GM18505 (cell line): ENCODE measurements around the gene ABTB2.

Experiments used
- ATAC-seq: cut with Tn5 transposase; IDR thresholded peaks from one replicate; pipeline ENCODE4 v1.9.1; 2021; ENCODE audit not compliant: unreplicated experiment
- POLR2A ChIP-seq: IDR thresholded peaks from 4 replicates; pipeline ENCODE4 v1.6.1; 2011; ENCODE audit warnings: borderline replicate concordance; ENCODE audit not compliant: insufficient read depth, insufficient read length; ENCODE audit errors: extremely low read depth

ABTB2 gene

DNA sequence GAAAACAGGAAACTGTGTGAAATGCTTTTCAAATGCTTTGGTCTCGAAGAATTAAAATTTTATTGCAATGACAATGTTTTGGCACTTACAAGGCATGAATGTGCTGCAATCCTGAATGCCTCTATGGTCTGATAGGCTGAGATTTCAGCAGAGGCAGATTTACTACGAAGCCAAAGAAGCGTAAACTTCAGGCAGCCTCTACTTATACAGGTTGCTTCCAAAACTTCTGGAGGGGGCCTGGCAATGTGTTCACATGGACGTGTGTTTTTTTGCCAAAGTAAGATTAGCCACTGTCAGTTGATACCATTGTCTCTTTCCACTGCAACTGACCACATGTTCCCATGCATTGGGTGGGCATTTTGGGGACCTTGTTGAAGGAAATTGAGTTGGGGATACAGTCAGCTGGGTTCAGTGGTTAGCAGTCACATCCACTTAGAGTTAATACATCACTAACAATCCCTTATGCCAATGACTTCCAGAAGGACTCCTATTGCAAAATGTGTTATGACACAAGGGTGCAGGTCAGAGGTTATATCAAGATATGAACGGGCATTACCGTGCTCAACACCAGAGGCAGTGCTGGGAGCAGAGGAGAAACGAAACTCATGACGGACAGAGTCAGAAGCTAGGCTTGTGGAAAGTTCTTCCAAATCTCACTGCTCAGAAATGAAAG lies 48.8 kb downstream of the ABTB2 start:
- no peak for TF ChIP-seq POLR2A
- no peak for ATAC-seq

- ATAC-seq, result no peak
These were observed 49.5 kb downstream of the ABTB2 start for GRCh38 chr11:34308049-34308912.

GRCh38 chr11:34305780-34306179 lies 52.0 kb downstream of the ABTB2 start:
- TF ChIP-seq POLR2A, result no peak
- ATAC-seq, result no peak

More at GRCh38 chr11:34308049-34308912, 49.5 kb downstream of the ABTB2 start:
- TF ChIP-seq POLR2A, result no peak

- no peak for ATAC-seq
These were observed 52.6 kb downstream of the ABTB2 start for GRCh38 chr11:34305193-34305592.

GRCh38 chr11:34303028-34303570 lies 54.7 kb downstream of the ABTB2 start:
- ATAC-seq, result no peak
- no peak for TF ChIP-seq POLR2A

More at GRCh38 chr11:34305193-34305592, 52.6 kb downstream of the ABTB2 start:
- TF ChIP-seq POLR2A, result no peak

DNA sequence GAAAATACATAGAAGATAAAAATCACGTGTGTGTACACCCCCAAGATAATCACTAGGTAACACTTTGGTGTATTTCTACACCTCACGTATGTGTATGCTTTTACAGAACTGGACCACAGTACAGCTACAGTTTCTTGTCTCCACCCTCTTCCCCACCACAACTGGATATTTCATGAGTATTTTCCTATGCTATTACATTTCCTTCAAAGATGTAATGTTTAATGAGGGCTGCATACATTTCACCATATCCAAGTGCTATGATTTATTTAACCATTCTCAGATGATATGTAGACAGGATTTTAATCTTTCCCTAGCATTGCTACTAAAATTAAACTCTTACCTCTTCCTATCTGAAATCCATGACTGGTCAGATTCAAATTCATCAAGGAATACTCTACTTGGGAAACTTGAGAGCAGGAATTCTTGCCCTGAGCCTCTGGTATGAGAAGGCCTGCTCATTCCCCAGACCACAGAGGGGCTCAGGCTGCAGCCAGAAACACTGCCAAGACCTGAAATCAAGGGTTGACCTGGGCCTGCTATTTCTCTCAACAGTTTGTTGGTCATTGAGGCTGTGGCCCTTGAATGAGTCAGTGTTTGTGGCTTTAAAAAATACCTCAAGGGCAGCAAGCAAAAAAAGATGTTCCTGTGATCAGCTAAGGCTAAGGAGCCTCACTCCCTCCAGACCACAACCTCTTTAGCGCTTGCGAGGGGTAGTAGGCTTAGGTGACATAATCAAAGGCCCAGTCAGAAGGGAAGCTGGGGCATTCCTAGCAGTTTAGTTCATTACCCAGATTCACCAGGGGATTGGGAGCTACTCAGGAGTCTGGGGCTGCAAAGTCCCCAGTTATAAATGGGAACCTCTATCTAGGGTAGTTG lies 55.5 kb downstream of the ABTB2 start:
- ATAC-seq, result peak; percentile 70
- no peak for TF ChIP-seq POLR2A

- TF ChIP-seq POLR2A, result no peak
- ATAC-seq, result no peak
These were observed 56.9 kb downstream of the ABTB2 start for GRCh38 chr11:34300926-34301295.

DNA sequence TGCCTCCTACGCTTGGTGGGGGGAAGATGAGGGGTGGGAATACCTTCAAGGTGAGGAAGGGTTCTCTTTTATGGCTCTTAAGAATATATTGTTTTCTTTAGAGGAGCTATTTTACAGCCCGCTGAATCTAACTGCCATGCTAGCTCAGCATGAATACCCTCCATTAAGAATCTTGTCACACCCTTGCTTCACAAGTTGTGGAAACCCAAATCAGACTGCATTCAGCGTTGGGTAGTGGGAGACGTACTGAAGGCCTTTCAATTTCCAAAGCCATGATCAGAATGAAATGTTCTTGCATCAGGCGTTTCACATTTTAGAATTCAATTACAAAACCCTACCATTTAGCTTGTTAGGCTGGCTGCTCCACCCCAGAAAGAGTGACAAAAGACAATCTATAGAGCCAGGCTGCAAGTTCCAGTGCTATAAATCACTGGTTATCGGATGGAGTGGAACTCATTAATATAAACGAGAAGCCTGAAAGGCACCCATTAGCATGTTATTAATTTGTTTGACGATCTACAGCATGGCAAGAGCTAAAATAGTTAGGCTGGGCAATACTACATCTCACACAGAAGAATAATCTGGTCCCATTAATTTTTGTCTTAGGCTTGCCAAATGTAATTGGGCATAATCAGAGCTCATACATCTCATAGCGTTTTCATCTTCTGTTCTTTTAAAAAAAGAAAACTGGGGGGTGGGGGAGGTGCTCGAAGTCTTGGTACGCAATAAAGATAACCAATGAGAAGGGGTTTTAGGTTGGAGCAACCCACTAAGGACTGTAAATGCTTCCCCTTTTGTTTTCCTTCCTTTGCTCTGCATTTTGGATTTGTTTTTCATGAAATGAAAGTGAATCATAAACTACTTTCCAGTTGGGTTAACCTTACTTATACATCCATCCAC lies 57.5 kb downstream of the ABTB2 start:
- ATAC-seq, result no peak
- TF ChIP-seq POLR2A, result no peak

DNA sequence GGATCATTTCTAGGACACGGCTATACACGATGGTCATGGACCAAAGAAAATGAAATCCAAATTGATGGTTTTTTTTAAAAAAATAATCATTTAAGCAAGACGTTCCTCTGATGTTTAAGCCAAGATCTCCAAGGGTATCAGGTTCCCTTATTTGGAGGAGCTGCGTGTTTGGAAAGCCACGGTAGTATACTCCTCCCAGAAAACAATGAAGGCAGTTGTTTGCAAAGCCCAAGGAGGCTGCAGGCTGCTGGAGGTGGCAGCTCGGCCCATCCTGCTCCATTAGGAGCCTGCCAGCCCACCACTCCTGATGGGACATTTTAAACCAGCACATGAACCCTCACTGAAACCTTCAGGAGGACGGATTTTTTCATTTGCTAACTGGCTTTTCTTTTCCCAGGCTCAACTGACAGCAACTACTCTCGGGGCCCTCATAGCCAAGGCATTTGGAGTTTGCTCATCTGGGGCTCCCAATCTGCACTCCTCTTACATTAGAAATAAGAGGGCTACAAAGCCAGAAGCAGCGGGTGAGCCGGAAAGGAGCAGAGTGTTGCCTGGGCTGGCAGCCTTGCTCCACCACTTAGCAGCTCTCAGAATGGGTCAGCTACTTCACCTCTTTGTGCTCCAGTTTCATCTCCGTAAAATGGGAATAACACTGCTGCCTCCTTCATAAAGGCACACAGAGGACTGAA lies 58.4 kb downstream of the ABTB2 start:
- ATAC-seq, result no peak
- no peak for TF ChIP-seq POLR2A

GRCh38 chr11:34298871-34299270 lies 58.9 kb downstream of the ABTB2 start:
- ATAC-seq, result no peak
- no peak for TF ChIP-seq POLR2A

DNA sequence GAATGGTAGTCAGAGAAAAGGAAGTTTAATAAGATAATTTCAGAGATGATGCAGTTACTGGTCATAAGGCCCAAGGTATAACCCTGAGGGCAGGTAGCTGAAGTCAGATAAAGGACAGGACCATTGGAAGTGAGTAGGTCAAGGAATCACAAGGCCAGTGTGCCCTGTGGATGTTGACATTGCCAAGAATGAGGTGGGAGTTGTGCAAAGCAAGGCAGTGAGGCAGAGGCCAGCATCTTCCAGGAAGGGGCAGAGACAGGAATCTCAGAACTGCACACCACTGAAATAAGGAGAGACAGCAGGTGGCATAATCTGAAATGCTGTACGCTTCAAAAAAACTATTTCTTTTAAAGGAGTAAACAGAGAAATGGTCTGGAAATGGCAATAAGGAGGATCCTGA lies 61.4 kb downstream of the ABTB2 start:
- no peak for ATAC-seq
- TF ChIP-seq POLR2A, result no peak
